Myocyte (in vitro differentiated cells): ENCODE data around the gene TCL1B. TPM values are rescaled to one million over a fixed set of nuclear protein-coding genes. Genes with fewer than 3 reads are reported as not detected.
"Not testable (repeated sequence)": the region's sequence is repeated elsewhere in the genome, so short reads cannot be mapped to it uniquely, and the experiment has no call there.

ENCODE experiments used
- DNase-seq: peaks from one replicate; pipeline ENCODE4 v3.0.0-alpha.2; 2012; ENCODE audit warnings: low read depth
- polyA plus RNA-seq: library from polyadenylated mRNA; unstranded; fragments of >200 nt; gene quantifications from one replicate; pipeline ENCODE4 v1.2.1, GENCODE V29; 2012; ENCODE audit warnings: missing spikeins
- total RNA-seq: library from RNA; depleted of rRNA; stranded (reverse); fragments of >200 nt; gene quantifications from 2 replicates; pipeline ENCODE4 v1.2.3, GENCODE V29; 2014

TCL1B gene, protein sequence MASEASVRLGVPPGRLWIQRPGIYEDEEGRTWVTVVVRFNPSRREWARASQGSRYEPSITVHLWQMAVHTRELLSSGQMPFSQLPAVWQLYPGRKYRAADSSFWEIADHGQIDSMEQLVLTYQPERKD
- not detected in 2 replicates for total RNA-seq
- not detected for polyA plus RNA-seq

DNA sequence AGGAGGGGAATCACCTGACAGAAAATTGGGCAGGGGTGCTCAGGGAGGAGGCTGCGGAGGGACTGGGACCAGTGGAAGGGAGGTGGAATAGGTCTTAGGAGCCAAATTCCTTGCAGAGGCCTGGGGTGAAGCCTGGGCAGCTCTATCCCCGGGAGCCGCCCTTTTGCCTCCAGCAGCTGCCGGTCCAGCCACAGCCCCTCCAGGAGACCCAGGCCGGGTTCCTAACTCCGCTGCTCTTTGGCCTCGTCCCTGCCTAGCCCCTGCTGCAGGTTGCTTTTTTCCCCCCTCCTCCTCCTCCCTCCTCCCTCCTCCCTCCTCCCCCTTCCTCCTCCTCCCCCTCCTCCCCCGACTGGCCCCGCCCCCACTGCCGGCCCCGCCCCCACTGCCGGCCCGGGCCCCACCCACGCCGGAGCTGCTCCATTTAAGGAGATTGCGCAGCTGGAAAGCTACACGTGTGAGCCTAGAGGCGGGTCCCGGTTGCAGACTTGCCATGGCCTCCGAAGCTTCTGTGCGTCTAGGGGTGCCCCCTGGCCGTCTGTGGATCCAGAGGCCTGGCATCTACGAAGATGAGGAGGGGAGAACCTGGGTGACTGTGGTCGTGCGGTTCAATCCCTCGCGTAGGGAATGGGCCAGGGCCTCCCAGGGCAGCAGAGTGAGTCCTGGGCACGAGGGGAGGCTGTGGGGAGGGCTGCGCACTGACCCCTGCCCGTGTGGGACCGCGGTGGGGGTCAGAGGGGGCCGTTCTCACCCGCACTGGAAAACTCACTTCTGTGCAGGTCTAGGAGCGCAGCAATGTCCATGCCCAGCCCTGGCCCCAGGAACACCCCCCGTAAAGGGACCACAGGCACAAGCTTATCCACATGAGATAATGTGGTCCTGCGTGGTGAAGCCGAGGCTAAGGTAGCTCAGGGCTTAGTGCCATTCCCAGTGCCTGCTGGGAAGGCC is at the start of gene TCL1B:
Gene TCL1B (plus strand): TSS at position 449 of the 945 bp plus-strand sequence. CDS start 42 bp downstream, at position 491.
- no peak for DNase-seq

DNA sequence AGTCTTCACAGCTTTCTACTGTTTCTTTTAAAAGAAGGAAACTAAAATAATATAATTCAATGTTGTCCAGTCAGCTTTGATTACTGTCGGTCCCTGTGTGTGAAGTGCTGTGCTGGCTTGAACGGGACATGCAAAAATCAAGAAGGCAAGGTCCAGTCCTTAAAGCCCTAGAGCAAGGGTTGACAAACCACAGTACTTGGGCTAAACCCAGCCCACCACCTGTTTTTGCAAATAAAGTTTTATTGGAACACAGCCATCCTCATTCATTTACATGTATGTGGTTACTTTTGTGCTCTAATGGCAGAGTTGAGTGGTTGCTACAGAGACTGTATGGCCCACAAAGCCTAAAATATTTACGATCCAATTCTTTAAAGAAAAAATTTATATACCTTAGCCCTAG is 41.2 kb upstream of the TCL1B start:
- DNase-seq: no peak

DNA sequence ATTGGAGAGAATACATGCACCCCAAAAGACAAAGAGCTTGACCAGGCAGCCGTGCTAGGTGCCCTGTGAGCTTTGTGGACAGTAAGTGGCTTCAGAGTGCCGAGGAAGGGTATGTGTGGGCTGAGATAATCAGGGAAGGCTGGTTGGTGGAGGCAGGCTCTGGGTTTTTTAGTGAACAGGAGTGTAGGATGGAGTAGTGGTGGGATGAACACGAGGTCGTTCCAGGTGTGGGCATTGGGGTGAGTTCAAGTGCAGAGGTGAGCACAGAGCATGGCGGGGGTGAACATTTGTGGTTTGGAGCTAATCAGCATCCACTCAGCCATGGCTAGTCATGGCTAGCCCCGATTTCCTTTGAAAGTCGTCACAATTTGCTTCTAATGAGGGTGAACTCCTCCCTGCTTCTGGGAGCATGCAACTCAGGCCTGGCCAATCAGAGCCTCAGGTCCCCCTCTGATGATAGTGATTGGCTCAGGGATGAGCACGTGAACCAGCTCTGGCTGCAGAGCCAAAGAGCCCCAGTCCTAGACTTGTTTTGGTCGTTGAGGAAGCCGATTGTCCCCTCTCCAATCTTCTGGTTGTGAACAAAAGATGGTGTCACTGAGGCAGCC is 40.7 kb upstream of the TCL1B start:
- DNase-seq: no peak

DNA sequence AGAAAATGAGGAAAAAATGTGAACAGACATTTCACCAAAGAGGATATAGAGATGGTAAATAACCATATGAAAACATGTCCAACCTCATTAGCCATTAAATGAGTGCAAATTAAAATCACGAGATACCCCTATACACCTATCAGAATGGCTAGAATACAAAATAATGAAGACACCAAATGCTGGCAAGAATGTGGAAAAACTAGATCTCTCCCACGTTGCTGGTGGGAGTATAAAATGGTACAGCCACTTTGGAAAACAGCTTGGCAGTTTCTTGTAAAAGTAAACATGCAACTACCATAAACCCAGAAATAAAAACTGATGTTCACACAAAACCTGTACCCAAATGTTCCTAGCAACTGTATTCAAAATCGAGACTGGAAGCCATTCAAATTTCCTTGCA is 38.3 kb upstream of the TCL1B start:
- DNase-seq: no peak

DNA sequence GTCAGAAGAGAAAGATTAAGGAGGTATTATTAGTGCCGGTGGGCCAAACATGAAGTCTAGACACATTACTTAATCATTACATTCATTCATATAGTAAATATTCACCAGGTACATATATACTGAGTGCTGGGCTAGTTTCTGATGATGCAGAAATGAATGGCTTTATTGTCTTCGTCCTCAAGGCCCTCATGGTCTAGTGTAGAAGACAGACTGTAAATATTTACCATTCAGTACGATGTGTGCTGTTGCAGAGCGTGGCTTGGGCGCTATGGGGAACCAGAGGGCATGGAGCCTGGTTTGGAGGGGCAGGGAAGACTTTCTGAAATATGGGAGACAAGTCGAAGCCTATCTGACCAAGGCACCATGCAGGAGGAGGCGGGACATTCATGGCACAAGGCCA is 37.0 kb upstream of the TCL1B start:
- no peak for DNase-seq

DNA sequence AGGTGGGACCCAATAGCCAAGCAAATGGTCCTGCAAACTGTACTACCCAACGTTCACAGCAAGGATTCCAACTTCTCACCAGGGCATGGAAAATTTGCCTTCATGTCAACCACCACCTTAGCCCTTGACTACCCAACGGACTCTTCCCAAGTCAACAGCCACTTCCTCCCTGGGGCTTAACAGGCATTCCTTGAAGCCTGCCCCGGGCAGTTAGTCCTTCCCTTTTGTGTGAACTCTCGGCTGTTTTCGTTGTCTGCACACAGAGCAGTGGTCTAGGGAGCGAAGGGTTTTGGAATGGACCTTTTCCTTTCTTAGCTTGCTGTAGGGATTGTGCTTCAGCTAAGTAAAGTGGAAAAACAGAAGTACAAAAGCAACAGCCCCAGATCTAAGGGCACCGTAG is 35.2 kb upstream of the TCL1B start:
- no peak for DNase-seq

DNA sequence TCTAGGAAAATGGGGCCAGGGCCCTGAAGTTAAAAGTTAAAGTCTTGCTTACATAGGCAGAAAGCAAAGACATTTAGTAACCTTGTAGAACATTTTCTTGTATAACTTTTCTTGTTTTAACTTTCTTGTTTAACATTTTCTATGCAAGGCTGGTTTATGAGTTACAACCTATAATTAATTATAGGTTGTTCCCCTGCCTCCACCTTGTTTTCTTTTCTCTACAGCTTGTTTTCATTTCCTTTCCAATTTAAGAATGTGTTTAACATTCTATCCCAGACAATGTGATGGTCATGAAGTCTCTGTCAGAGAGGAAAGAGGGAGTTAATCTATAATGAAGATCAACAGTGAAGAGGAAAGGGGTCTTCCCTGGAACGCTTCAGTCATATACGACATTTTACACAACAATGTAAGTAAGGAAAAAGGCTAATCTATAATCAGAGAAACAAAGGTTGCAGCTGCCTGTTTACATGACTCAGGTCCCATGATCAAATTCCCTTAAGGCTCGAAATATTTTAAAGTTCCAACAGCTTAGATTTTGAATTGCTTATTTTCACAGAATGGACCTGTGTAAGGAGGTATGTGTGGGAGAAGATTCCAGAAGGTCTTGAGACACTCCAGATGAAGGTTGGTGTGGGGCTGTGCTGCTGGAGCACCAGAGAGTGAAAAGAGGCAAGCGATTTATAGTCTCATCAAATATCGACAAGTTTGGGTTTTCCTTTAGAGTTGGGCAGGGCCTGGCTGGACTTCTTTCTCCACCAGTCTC is 34.2 kb upstream of the TCL1B start:
- DNase-seq: no peak

DNA sequence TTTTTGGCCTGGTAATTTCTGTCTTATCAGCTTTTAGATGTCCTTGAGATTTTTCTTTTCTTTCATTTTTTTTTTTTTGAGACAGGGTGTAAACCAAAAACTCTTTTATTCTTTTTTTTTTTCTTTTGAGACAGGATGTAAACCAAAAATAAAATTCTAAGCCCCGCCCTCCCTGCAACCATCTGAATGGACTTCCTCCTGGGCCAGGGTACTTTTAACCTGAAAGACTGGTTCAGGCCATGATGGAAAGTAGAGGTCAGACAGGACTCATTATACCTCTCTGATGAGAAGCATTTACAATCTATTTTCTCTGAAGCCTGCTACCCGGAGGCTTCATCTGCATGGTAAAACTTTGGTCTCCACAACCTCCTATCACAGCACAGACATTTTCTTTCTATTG is 33.5 kb upstream of the TCL1B start:
- no peak for DNase-seq

DNA sequence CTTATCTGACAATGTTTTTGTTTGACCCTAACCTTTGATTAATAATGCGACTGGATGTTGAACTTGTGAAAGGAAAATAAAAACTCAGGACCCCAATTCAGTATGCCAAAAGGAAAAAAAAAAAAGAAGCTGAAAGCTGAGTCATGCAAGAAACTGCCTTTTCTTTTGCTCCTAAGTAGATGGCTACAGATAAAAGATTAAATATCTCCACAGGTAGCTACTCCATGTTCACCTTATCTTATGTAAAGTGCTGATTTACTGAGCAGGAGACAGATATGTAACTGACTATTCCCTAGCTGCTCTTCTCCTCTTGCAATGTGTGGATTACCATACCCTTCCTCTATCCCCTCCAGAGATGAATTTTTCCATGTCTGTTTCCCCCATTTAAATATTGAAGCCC is 30.8 kb upstream of the TCL1B start:
- no peak for DNase-seq

DNA sequence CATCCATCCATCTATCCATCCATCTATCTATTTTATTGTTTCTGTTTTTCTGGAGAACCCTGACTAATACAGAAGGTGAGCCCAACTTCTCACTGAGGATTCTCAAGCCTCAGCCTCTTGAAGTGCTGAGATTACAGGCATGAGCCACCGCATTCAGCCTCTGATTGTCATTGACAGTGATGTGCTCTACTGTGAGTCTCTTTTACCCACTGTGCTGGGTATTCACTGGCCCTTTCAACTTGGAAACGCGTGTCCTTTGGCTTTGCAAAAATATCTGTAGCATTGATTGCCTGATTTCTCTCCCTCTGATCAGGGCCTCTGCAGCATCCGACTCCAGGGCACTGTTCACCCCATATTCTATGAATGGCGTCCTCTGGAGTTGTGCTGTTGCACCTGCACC is 29.6 kb upstream of the TCL1B start:
- no peak for DNase-seq

DNA sequence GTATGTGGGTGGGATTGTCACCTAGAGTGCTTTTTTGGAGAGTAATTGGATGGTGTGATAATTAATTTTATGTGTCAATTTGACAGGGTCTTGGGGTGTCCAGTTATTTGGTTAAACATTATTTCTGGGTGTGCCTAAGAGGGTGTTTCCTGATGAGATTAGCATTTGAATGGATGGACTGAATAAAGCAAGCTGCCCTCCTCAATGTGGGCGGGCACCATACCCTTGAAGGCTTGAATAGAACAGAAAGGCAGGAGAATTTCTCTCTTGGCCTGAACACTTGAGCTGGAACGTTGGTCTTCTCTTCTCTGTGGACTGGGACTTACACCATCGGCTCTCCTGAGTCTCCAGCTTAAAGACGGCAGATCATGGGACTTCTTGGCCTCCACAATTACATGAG is 28.8 kb upstream of the TCL1B start:
- DNase-seq: no peak

DNA sequence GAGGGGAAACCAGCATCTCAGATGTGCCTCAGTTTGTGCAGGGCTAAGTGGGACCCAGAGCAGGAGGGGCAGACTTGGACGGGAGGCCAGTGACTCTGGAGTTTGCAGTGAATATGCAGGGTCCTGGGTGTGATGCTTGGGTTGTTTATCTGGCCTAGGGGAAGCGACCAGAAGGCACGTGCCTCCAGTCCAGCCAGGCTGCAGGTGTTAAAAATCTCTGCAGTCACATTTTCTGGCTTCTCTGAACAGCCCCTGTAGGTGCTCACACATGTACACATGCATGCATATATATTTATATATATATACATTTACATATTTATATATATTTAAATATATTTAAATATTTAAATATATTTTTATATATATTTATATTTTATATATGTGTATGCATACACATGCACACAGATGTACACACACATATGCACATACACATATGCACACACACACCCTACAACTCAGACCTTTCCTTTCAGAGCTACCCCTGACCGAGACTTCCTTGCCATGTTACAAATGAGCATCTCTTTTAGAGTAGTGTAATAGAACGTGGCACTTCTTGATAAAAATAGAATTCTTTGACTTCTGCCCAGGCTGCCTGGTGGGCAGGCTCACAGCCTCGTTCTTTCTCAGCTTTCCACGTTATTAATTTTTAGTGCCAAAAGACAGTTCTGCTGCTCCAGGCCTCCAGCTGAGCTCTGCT is 26.8 kb upstream of the TCL1B start:
- DNase-seq: no peak

DNA sequence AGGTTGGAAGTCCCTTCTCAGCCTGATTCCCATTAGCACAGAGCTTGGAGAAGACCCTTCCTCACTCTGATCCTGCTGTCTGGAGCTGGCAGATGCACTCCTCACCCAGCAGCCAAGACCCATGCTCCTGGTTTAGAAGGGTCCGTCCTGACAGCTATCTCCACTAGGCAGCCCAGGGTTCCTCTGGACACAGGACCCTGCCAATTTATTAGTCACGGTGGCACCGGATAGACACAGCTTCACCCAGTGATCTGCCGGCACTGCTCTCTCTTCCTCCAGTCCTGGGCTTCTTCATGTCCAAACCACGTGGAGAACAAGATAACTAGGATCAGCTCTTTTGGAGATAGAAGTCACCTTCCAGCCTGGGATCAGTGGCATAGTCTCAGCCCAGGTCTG is 26.2 kb upstream of the TCL1B start:
- DNase-seq: no peak

DNA sequence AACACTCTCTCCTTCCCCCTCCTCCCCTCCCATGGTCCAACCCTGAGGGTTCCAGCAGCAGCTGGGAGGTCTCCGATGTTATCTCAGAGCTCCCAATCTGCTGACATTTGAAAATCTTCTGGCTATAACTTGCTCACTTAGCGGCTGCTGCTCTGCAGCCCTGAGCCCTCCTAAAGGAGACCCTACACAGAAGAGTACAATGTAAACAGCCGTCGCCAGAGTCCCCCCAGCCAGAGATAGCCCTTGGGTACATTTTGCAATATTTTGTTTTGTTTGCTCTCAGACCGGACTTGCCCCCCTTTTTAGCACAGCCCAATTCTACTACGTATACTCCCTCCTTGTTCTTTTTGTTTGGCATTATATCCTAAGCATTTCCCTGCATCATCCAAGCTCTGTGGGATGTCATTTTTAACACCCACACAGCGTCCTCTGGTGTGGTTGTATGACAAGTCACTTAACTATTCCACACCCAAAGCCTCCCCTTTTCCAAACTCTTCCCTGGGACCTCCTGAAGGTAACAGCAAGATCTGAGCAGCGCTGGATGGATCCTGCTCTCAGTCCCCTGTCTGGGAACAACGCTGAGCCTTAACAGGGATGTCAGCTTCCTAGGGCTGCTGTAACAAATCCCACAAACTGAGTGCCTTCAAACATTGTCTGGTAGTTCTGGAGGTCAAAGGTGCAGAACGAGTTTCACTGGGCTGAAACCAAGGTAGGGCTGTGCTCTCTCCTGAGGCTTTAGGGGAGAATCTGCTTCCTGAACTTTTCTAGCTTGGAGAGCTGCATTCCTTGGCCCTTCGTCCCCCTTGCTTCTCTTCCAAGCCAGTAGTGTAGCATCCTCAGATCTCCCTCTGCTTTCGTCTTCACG is 25.3 kb upstream of the TCL1B start:
- DNase-seq: no peak

DNA sequence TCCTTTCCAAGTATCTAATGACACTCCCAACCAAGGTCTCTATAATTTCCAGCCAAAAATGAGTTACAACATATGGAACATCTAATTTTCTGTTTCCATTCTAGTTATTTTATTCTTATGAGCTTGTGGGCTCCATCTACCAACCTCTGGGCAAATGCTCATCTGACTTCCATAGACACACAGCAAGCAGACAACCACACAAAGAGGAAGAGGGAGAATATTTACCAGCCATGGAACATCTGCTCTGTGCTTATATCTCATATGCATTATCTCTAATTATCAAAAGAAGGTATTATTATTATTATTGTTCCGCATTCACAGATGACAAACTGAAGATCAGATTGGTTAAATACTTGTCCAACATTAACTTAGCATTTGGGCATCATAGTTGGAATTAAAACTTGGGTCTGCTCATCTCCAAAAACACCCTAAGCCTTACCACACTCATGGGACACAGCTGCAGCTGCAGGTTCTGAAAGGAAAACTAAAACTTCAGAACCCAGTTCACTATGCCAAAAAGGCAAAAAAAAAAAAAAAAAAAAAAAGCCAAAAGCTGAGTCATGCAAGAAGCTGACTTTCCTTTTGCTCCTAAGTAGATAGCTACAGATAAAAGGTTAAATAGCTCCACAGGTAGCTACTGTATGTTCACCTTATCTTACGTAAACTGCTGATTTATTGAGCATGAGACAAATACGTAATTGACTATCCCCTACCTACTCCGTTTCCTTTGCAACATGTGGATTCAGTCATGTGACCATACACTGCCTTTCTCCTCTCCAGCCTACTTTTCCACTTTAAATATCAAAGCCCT is 23.6 kb upstream of the TCL1B start:
- DNase-seq: no peak

DNA sequence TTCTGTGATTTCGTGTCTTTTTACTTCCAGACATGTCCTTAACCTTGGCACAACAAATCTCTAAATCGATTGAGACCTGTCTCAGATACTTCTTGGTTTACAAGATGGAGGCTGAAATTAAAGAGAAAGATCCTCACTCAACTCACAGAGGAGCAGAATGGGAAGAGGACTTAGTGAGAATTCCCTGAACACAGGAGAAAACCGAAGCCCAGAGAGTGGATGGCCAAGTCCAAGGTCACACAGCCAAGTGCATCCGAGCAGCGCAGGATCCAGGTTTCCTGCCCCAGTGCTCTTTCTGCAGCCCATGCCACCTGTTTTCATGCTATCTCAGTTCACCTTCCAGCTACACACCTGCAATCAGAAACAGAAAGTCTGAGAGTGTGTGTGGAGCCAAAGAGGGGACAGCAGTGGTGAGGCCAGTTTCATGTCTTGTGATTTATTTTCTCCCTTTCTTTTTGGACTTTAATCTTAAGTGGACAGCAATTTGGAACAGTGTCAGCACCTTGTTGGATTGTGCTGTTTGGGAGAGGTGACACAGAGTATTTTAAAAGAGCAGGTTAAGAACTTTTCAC is 22.9 kb upstream of the TCL1B start:
- DNase-seq: no peak

DNA sequence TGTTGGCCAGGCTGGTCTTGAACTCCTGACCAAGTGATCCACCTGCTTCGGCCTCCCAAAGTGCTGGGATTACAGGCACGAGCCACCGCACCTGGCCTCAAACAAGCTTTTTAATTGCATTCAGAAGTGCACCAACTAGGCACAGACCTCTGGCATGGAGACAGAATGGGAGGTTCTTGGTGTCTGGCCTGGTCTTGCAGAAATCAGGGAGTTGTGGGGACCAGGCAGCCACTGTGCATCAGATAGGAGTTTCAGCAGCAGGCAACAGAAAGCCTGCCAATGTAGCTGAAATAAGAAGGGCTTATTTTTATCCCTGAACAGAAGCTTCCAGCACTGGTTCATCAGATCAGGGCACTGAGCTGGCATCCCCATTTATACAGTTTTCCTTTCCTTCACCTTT is 22.2 kb upstream of the TCL1B start:
- DNase-seq: no peak

DNA sequence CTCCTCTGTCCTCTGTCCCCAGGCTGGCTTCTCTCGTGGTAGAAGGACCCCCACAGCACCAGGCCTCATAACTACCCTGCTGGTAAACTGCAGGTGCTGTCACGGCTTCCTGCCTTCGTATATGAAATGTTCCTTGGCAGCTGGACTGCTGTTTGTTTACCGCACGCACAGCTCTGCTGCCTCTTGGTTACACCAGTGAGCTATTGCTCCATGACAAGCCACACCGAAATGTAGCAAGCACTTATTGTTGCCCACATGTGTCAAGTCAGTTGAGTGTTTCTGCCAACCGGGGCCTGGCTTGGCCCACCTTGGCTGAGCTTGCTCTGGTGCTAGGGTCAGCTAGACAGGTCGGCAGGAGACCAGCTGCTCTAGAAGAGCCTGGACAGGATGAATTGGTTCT is 21.7 kb upstream of the TCL1B start:
- DNase-seq: no peak

DNA sequence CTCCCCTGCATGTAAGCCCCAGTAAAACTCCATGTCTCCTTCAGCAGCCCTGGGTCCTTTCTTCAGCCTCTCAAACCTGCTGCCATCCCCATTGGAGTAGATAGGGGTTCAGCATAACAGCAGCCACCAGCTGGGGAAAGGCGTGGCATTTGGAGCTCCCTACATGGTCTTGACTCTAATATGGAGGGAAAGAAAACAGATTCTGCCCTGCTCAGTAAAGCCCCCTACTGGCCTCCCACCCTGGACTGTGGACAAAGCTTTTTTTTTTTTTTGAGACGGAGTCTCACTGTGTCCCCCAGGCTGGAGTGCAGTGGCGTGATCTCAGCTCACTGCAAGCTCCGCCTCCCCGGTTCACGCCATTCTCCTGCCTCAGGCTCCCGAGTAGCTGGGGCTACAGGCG is 20.7 kb upstream of the TCL1B start:
- not testable (repeated sequence) for DNase-seq
